B cell (primary cell): ENCODE data around the gene SLC6A6.

Experiments used
- EZH2 ChIP-seq: IDR thresholded peaks from 2 replicates; pipeline ENCODE4 v1.6.1; 2012; ENCODE audit warnings: borderline replicate concordance, low read depth, mild to moderate bottlenecking, moderate library complexity, low read length; ENCODE audit not compliant: insufficient read depth, poor library complexity, severe bottlenecking
- TF ChIP-seq, protein P1 (sequence below): fragments of 200-600 bp; IDR thresholded peaks from one replicate; pipeline ENCODE4 v1.8.0; 2022; ENCODE audit warnings: antibody characterized with exemption, mild to moderate bottlenecking

DNA sequence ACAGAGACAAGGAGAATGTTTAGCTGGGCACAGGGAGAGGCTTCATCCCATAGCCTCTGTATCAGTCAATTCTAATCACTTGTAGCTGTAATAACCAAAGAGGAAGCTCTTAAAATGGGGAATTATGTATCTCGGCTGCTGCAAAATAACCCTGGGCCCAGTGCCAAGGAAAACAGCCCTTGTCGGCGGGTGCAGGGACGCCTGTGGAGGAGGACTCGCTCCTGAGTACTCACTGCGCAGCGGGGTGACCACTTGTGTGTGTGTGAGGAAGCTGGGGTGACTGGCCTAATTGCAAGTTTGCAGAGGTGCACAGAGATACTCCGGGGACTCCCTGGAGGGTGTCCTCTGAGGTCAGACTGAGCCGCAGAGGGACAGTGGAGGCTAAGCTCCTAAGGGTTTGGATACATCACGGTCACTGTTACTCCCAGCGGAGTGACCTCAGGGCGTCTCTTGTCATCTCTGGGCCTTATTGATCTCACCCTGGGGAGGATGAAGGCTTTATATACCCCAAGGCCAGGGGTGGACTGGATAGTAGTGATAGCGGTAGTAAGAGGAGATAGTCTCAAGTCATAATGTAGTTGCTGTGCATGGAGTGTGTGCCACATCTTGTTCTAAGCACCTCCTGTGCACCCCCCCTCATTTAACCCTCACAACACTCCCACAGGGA lies 37.2 kb downstream of the SLC6A6 start:
- TF ChIP-seq EZH2, result no peak
- TF ChIP-seq, protein P1, sequence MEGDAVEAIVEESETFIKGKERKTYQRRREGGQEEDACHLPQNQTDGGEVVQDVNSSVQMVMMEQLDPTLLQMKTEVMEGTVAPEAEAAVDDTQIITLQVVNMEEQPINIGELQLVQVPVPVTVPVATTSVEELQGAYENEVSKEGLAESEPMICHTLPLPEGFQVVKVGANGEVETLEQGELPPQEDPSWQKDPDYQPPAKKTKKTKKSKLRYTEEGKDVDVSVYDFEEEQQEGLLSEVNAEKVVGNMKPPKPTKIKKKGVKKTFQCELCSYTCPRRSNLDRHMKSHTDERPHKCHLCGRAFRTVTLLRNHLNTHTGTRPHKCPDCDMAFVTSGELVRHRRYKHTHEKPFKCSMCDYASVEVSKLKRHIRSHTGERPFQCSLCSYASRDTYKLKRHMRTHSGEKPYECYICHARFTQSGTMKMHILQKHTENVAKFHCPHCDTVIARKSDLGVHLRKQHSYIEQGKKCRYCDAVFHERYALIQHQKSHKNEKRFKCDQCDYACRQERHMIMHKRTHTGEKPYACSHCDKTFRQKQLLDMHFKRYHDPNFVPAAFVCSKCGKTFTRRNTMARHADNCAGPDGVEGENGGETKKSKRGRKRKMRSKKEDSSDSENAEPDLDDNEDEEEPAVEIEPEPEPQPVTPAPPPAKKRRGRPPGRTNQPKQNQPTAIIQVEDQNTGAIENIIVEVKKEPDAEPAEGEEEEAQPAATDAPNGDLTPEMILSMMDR, result no peak
